Putamen (tissue), 1 donor: ENCODE data around the gene GCN1.

Source experiments
- DNase-seq: peaks from one replicate; pipeline ENCODE4 v3.0.0-alpha.2; 2016; ENCODE audit warnings: low spot score

GCN1 gene

DNA sequence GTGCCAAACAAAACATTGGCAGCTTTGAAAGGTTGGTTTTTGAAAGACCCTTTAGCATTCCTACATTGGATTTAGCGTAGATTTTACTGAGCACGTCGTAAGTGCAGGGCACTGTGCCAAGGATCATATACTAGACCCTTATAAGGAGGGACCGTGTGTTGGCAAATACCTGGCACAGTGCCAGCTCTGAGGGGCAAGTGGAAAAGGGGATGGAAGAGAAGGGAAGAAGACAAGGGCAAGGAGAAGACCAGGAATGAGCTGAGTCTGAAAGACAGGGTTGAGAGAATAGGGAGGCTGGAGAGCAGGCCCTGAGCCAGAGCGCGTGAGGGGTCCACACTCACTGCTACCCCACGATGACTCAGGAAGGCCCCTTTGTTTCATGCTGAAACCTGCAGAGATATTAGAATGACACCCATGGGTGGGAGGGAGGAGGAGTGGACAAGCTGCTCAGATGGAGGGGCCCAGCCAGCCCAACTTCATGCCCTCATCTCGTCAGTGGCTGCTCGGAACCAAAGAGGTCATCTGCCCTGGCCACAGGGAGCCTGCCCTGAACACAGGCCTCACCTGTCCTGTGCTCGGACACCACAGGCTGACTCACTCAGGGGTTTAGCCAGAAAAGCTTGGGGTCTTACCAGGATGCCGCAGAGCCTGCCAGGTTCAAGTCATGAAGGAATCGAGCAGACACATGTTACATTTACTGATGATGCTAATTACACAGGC, 103.0 kb downstream of the GCN1 start:
- DNase-seq = no peak

DNA sequence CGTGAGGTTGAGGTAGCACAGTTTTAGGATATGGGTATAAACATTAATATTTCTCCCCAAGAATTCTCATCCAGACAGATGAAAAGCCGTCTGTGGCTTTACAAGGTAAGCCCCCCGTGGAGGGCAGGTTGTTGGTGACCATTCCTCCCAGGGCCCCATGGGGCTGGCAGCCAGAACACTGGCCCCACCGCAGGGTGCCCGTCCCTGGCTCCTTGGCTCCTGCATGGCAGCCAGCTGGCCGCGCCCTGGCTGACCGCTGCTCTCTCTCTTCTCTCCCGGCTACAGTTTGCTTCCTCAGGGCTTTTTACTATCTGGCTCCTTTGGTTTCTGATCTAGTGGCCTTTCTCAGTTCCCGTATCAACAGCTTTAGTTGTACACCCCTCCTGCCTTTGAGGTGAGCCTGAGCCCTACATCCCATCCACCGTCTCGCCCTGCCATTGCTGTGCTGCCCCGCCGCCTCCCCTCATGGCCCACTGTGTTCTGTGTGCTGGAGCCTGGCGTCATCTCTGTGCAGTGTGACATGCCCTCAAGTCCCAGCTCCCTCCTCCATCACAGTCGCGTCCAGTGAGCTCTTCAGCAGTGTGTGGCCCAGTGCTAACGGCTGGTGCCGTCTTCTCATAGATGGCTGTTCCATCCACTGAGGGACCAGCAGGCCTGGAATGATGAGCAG, 103.8 kb downstream of the GCN1 start:
- DNase-seq = no peak

DNA sequence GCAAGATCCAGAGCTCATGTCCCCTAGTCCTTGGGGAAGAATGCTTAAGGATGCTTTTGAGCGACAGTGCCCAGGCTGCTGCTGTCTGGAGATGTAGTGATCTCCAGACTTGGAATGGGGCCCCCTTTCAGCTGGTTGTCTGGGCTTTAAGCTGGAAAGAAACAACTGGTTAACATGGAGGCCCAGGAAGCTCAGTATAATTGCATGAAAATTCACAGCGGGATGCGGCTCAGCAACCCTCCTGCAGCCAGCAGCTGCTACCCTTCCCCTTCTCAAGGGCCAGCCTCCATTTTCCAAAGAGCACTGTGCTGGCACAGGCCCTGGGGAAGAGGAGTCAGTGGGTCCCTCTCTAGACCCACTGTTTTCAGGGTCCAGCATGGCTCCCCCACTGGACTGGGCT, 104.3 kb downstream of the GCN1 start:
- DNase-seq = no peak

DNA sequence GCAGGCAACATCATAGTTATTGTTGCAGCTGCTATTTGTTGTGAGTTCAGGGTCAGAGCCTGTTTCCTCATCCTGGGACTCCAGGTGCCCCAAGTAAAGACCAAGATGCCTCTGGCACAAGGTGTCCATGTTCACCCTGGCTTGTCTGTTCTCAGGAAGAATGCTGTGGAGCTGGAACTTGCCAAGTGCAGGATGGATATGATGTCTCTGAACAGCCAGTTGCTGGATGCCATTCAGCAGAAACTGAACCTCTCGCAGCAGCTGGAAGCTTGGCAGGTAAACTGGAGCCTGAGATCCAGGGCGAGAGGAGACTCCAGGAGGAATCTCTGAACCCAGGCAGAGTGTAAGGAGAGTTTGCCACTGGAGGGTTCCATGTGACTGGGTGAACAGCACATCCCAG, 104.7 kb downstream of the GCN1 start:
- no peak for DNase-seq

DNA sequence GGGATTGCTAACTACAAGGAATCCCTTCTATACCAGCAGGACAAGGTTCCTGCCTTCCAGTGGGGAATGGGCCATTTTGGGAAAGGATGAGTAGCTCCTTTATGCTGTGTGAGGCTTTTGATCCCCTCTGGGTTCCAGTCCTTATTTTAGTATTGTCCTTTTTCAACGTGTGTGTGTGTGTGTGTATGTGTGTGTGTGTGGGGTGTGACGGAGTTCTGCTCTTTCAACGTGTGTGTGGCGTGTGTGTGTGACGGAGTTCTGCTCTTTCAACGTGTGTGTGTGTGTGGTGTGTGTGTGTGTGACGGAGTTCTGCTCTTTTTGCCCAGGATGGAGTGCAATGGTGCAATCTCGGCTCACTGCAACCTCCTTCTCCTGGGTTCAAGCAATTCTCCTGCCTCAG, 105.4 kb downstream of the GCN1 start:
- no peak for DNase-seq

- DNase-seq = peak; percentile 99
Measured at GRCh38 chr12:120086801-120087621, 107.5 kb downstream of the GCN1 start.

- DNase-seq = no peak
Measured at GRCh38 chr12:120085920-120086645, 108.4 kb downstream of the GCN1 start.

- DNase-seq = no peak
Measured at GRCh38 chr12:120081641-120082040, 112.9 kb downstream of the GCN1 start.

DNA sequence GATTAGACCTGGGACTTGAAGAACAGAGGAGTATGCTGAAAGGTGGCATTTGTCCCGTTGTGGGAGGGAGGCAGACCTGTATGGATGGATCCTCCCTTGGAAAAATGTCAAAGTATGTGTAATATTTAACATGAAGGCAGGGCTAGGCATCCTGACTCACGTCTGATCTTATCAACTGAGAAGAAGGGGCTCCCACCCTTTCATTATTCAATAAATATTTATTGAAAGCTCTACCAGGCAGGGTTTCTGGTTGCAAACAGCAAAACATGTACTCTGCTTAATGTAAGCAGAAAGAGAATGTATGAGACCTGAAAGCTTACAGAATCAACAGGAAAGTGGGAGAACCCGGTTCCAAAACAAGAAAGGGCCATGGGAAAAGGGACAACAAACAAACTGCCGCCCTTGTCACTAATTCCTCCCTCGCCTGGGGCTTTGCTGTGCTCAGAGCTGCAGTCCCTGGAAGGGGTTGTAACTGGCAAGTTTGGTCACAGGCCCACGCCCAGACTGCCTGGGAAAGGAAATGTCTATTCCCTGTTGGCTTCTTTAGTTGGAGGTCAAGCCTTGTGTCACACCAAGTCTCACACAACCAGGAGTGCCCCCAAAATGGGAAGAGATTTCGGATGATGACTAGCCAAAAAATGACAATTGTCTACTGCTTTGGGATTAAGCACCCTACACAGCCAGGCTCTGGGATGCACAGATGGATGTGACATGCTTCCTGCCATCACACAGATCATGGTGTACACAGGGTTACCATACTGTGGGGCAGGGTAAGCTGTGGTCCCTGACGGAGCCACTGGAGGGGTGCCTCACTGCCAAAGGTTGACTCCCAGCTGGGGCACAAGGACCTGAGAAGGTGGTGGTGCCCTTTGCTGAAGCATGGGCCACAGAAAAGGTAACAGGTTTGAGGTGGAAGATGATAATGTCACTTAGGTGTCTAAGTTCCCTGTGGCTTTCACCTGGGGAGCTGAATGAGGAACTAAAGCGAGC, 114.8 kb downstream of the GCN1 start:
- DNase-seq = no peak

- DNase-seq = no peak
Measured at GRCh38 chr12:120078868-120079267, 115.6 kb downstream of the GCN1 start.

- DNase-seq = no peak
Measured at GRCh38 chr12:120077260-120077659, 117.3 kb downstream of the GCN1 start.
